Measurements from ENCODE around the gene BCL3.

DNA sequence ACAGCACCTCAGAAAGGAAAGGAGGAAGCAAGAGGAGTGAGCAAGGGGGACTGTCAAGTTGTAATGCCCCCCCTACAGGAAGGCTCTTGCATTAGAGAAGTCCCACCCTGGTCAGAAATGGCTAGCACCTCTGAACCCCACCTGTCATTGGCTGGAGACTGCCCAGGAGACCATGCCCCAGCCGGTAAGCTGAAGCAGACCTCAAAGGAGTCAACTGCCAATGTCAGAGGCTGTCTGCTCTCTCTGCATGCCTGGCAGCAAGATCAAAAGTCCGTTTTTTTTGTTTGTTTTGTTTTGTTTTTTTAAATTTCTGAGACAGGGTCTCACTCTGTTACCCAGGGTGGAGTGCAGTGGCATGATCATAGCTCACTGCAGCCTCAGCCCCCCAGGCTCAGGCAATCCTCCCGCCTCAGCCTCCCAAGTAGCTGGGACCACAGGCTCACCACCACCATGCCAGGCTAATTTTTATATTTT lies 8.1 kb upstream of the BCL3 start:
- TF ChIP-seq, protein P1, sequence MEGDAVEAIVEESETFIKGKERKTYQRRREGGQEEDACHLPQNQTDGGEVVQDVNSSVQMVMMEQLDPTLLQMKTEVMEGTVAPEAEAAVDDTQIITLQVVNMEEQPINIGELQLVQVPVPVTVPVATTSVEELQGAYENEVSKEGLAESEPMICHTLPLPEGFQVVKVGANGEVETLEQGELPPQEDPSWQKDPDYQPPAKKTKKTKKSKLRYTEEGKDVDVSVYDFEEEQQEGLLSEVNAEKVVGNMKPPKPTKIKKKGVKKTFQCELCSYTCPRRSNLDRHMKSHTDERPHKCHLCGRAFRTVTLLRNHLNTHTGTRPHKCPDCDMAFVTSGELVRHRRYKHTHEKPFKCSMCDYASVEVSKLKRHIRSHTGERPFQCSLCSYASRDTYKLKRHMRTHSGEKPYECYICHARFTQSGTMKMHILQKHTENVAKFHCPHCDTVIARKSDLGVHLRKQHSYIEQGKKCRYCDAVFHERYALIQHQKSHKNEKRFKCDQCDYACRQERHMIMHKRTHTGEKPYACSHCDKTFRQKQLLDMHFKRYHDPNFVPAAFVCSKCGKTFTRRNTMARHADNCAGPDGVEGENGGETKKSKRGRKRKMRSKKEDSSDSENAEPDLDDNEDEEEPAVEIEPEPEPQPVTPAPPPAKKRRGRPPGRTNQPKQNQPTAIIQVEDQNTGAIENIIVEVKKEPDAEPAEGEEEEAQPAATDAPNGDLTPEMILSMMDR (IDR thresholded peaks at IDR 0.05) = no peak
- TF ChIP-seq ESRRA (CRISPR knock-in tag; IDR thresholded peaks at IDR 0.05; ENCODE audit: borderline replicate concordance) (no peak), SMAD4 (CRISPR knock-in tag; IDR thresholded peaks at IDR 0.05) (no peak), IRF2 (CRISPR knock-in tag; IDR thresholded peaks at IDR 0.05; ENCODE audit: borderline replicate concordance, low read depth) (no peak)
- TF ChIP-seq, protein P2, sequence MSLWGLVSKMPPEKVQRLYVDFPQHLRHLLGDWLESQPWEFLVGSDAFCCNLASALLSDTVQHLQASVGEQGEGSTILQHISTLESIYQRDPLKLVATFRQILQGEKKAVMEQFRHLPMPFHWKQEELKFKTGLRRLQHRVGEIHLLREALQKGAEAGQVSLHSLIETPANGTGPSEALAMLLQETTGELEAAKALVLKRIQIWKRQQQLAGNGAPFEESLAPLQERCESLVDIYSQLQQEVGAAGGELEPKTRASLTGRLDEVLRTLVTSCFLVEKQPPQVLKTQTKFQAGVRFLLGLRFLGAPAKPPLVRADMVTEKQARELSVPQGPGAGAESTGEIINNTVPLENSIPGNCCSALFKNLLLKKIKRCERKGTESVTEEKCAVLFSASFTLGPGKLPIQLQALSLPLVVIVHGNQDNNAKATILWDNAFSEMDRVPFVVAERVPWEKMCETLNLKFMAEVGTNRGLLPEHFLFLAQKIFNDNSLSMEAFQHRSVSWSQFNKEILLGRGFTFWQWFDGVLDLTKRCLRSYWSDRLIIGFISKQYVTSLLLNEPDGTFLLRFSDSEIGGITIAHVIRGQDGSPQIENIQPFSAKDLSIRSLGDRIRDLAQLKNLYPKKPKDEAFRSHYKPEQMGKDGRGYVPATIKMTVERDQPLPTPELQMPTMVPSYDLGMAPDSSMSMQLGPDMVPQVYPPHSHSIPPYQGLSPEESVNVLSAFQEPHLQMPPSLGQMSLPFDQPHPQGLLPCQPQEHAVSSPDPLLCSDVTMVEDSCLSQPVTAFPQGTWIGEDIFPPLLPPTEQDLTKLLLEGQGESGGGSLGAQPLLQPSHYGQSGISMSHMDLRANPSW (CRISPR knock-in tag; conservative IDR thresholded peaks at IDR 0.05; ENCODE audit: low read depth) = no peak
- TF ChIP-seq, protein P3, sequence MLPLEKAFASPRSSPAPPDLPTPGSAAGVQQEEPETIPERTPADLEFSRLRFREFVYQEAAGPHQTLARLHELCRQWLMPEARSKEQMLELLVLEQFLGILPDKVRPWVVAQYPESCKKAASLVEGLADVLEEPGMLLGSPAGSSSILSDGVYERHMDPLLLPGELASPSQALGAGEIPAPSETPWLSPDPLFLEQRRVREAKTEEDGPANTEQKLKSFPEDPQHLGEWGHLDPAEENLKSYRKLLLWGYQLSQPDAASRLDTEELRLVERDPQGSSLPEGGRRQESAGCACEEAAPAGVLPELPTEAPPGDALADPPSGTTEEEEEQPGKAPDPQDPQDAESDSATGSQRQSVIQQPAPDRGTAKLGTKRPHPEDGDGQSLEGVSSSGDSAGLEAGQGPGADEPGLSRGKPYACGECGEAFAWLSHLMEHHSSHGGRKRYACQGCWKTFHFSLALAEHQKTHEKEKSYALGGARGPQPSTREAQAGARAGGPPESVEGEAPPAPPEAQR (CRISPR knock-in tag; IDR thresholded peaks at IDR 0.05) = no peak
- TF ChIP-seq, protein P4, sequence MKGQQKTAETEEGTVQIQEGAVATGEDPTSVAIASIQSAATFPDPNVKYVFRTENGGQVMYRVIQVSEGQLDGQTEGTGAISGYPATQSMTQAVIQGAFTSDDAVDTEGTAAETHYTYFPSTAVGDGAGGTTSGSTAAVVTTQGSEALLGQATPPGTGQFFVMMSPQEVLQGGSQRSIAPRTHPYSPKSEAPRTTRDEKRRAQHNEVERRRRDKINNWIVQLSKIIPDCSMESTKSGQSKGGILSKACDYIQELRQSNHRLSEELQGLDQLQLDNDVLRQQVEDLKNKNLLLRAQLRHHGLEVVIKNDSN (CRISPR knock-in tag; IDR thresholded peaks at IDR 0.05) = no peak
- TF ChIP-seq, protein P5, sequence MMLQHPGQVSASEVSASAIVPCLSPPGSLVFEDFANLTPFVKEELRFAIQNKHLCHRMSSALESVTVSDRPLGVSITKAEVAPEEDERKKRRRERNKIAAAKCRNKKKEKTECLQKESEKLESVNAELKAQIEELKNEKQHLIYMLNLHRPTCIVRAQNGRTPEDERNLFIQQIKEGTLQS (CRISPR knock-in tag; conservative IDR thresholded peaks at IDR 0.05) = no peak

All from WTC11 (cell line).